ENCODE measurements around the gene AMZ1. TPM values are rescaled to one million over a fixed set of nuclear protein-coding genes. Genes with fewer than 3 reads are reported as not detected.
"Not testable (repeated sequence)": the region's sequence is repeated elsewhere in the genome, so short reads cannot be mapped to it uniquely, and the experiment has no call there.

The AMZ1 gene
- total and polyA plus RNA-seq, 2 donors: 0.05 to 0.07 TPM

GRCh38 chr7:2735744-2736143 is 47.7 kb downstream of the AMZ1 start:
- no peak for DNase-seq (ENCODE audit: low read depth in 6 of 9, low spot score in 9 of 9)
- peaks cover 2 to 25% of the 10 kb centered on the region in 2 donors for H3K27me3 ChIP-seq (ENCODE audit: control insufficient read depth in 2 of 2, insufficient read depth in 1 of 2, low read length in 1 of 2)
- H3K36me3 ChIP-seq (ENCODE audit: control insufficient read depth in 2 of 2, insufficient read depth in 2 of 2, low read length in 1 of 2): no peaks in the 10 kb centered on the region
- no peaks in the 10 kb centered on the region for H3K9me3 ChIP-seq (ENCODE audit: control insufficient read depth in 2 of 2, insufficient read depth in 1 of 2, low read length in 1 of 2)
- peaks cover 8 to 43% of the 10 kb centered on the region in 2 donors for H3K4me1 ChIP-seq (ENCODE audit: control insufficient read depth in 2 of 2, insufficient read depth in 2 of 2, low read length in 2 of 2)
- no peak overlapping the region for H3K4me3 ChIP-seq (ENCODE audit: low read length in 2 of 2)
- 82% methylated on average over 13 of the region's 13 CpGs for WGBS
- no peak overlapping the region for H3K27ac ChIP-seq (ENCODE audit: low read depth in 1 of 2, low read length in 1 of 2)

GRCh38 chr7:2736411-2736914 is 48.5 kb downstream of the AMZ1 start:
- peaks cover 2 to 25% of the 10 kb centered on the region in 2 donors for H3K27me3 ChIP-seq (ENCODE audit: control insufficient read depth in 2 of 2, insufficient read depth in 1 of 2, low read length in 1 of 2)
- H3K27ac ChIP-seq (ENCODE audit: low read depth in 1 of 2, low read length in 1 of 2): no peak overlapping the region
- H3K36me3 ChIP-seq (ENCODE audit: control insufficient read depth in 2 of 2, insufficient read depth in 2 of 2, low read length in 1 of 2): no peaks in the 10 kb centered on the region
- no peaks in the 10 kb centered on the region for H3K9me3 ChIP-seq (ENCODE audit: control insufficient read depth in 2 of 2, insufficient read depth in 1 of 2, low read length in 1 of 2)
- 36% methylated on average over 17 of the region's 17 CpGs for WGBS
- peaks cover 8 to 43% of the 10 kb centered on the region in 2 donors for H3K4me1 ChIP-seq (ENCODE audit: control insufficient read depth in 2 of 2, insufficient read depth in 2 of 2, low read length in 2 of 2)
- peak in 1 of 9 donors; percentile 54 for DNase-seq (ENCODE audit: low read depth in 6 of 9, low spot score in 9 of 9)
- H3K4me3 ChIP-seq (ENCODE audit: low read length in 2 of 2): no peak overlapping the region

GRCh38 chr7:2737005-2737743 is 49.2 kb downstream of the AMZ1 start:
- not testable (repeated sequence) for H3K27ac ChIP-seq (ENCODE audit: low read depth in 1 of 2, low read length in 1 of 2); H3K4me3 ChIP-seq (ENCODE audit: low read length in 2 of 2); H3K36me3 ChIP-seq (ENCODE audit: control insufficient read depth in 2 of 2, insufficient read depth in 2 of 2, low read length in 1 of 2); H3K9me3 ChIP-seq (ENCODE audit: control insufficient read depth in 2 of 2, insufficient read depth in 1 of 2, low read length in 1 of 2); DNase-seq (ENCODE audit: low read depth in 6 of 9, low spot score in 9 of 9)
- peaks cover 8 to 43% of the 10 kb centered on the region in 2 donors for H3K4me1 ChIP-seq (ENCODE audit: control insufficient read depth in 2 of 2, insufficient read depth in 2 of 2, low read length in 2 of 2)
- H3K27me3 ChIP-seq (ENCODE audit: control insufficient read depth in 2 of 2, insufficient read depth in 1 of 2, low read length in 1 of 2): peaks cover 2 to 25% of the 10 kb centered on the region in 2 donors
- 96% methylated on average over 15 of the region's 15 CpGs for WGBS

GRCh38 chr7:2737771-2738540 is 50.0 kb downstream of the AMZ1 start:
- H3K4me3 ChIP-seq (ENCODE audit: low read length in 2 of 2): no peak overlapping the region
- peaks cover 8 to 43% of the 10 kb centered on the region in 2 donors for H3K4me1 ChIP-seq (ENCODE audit: control insufficient read depth in 2 of 2, insufficient read depth in 2 of 2, low read length in 2 of 2)
- H3K9me3 ChIP-seq (ENCODE audit: control insufficient read depth in 2 of 2, insufficient read depth in 1 of 2, low read length in 1 of 2): no peaks in the 10 kb centered on the region
- no peaks in the 10 kb centered on the region for H3K36me3 ChIP-seq (ENCODE audit: control insufficient read depth in 2 of 2, insufficient read depth in 2 of 2, low read length in 1 of 2)
- peak in 1 of 9 donors; percentile 51 for DNase-seq (ENCODE audit: low read depth in 6 of 9, low spot score in 9 of 9)
- WGBS: 32% methylated on average over 18 of the region's 18 CpGs
- H3K27me3 ChIP-seq (ENCODE audit: control insufficient read depth in 2 of 2, insufficient read depth in 1 of 2, low read length in 1 of 2): peaks cover 2 to 25% of the 10 kb centered on the region in 2 donors
- peak overlapping the region in 1 of 2 donors; percentile 10 for H3K27ac ChIP-seq (ENCODE audit: low read depth in 1 of 2, low read length in 1 of 2)

GRCh38 chr7:2738766-2739549 is 51.0 kb downstream of the AMZ1 start:
- WGBS: 97% methylated on average over 19 of the region's 19 CpGs
- no peak for DNase-seq (ENCODE audit: low read depth in 6 of 9, low spot score in 9 of 9)
- H3K27me3 ChIP-seq (ENCODE audit: control insufficient read depth in 2 of 2, insufficient read depth in 1 of 2, low read length in 1 of 2): peaks cover 0 to 24% of the 10 kb centered on the region in 2 donors
- H3K36me3 ChIP-seq (ENCODE audit: control insufficient read depth in 2 of 2, insufficient read depth in 2 of 2, low read length in 1 of 2): no peaks in the 10 kb centered on the region
- peaks cover 8 to 35% of the 10 kb centered on the region in 2 donors for H3K4me1 ChIP-seq (ENCODE audit: control insufficient read depth in 2 of 2, insufficient read depth in 2 of 2, low read length in 2 of 2)
- no peaks in the 10 kb centered on the region for H3K9me3 ChIP-seq (ENCODE audit: control insufficient read depth in 2 of 2, insufficient read depth in 1 of 2, low read length in 1 of 2)
- no peak overlapping the region for H3K27ac ChIP-seq (ENCODE audit: low read depth in 1 of 2, low read length in 1 of 2)
- H3K4me3 ChIP-seq (ENCODE audit: low read length in 2 of 2): no peak overlapping the region

GRCh38 chr7:2743523-2744185 is 55.7 kb downstream of the AMZ1 start:
- not testable (repeated sequence) for H3K4me1 ChIP-seq (ENCODE audit: control insufficient read depth in 2 of 2, insufficient read depth in 2 of 2, low read length in 2 of 2); H3K36me3 ChIP-seq (ENCODE audit: control insufficient read depth in 2 of 2, insufficient read depth in 2 of 2, low read length in 1 of 2); H3K27me3 ChIP-seq (ENCODE audit: control insufficient read depth in 2 of 2, insufficient read depth in 1 of 2, low read length in 1 of 2); H3K4me3 ChIP-seq (ENCODE audit: low read length in 2 of 2); H3K9me3 ChIP-seq (ENCODE audit: control insufficient read depth in 2 of 2, insufficient read depth in 1 of 2, low read length in 1 of 2); H3K27ac ChIP-seq (ENCODE audit: low read depth in 1 of 2, low read length in 1 of 2); DNase-seq (ENCODE audit: low read depth in 6 of 9, low spot score in 9 of 9)
- WGBS: 94% methylated on average over 20 of the region's 20 CpGs

- not testable (repeated sequence) for H3K27ac ChIP-seq (ENCODE audit: low read depth in 1 of 2, low read length in 1 of 2); H3K9me3 ChIP-seq (ENCODE audit: control insufficient read depth in 2 of 2, insufficient read depth in 1 of 2, low read length in 1 of 2); H3K4me1 ChIP-seq (ENCODE audit: control insufficient read depth in 2 of 2, insufficient read depth in 2 of 2, low read length in 2 of 2); H3K4me3 ChIP-seq (ENCODE audit: low read length in 2 of 2); H3K27me3 ChIP-seq (ENCODE audit: control insufficient read depth in 2 of 2, insufficient read depth in 1 of 2, low read length in 1 of 2); H3K36me3 ChIP-seq (ENCODE audit: control insufficient read depth in 2 of 2, insufficient read depth in 2 of 2, low read length in 1 of 2); DNase-seq (ENCODE audit: low read depth in 6 of 9, low spot score in 9 of 9)
These were observed 60.7 kb downstream of the AMZ1 start for GRCh38 chr7:2748684-2749083.

- no peak for DNase-seq (ENCODE audit: low read depth in 6 of 9, low spot score in 9 of 9)
- H3K27ac ChIP-seq (ENCODE audit: low read depth in 1 of 2, low read length in 1 of 2): no peak overlapping the region
- no peaks in the 10 kb centered on the region for H3K4me1 ChIP-seq (ENCODE audit: control insufficient read depth in 2 of 2, insufficient read depth in 2 of 2, low read length in 2 of 2)
- H3K36me3 ChIP-seq (ENCODE audit: control insufficient read depth in 2 of 2, insufficient read depth in 2 of 2, low read length in 1 of 2): no peaks in the 10 kb centered on the region
- H3K4me3 ChIP-seq (ENCODE audit: low read length in 2 of 2): no peak overlapping the region
- WGBS: 98% methylated on average over 5 of the region's 5 CpGs
- no peaks in the 10 kb centered on the region for H3K27me3 ChIP-seq (ENCODE audit: control insufficient read depth in 2 of 2, insufficient read depth in 1 of 2, low read length in 1 of 2)
- no peaks in the 10 kb centered on the region for H3K9me3 ChIP-seq (ENCODE audit: control insufficient read depth in 2 of 2, insufficient read depth in 1 of 2, low read length in 1 of 2)
These were observed 62.0 kb downstream of the AMZ1 start for GRCh38 chr7:2750004-2750407.
